GM23338 (cell line): Measurements from ENCODE around the gene GALNT9. TPM values are rescaled to one million over a fixed set of nuclear protein-coding genes. Genes with fewer than 3 reads are reported as not detected.

Source experiments
- ATAC-seq: fragments of 200-7000 bp; cut with Tn5 transposase; 3 replicates; pipeline ENCODE4 v1.9.1; 2020
- DNase-seq: peaks from one replicate; pipeline ENCODE4 v3.0.0-alpha.2; 2015; ENCODE audit warnings: low spot score
- H2AFZ ChIP-seq: fragments of 200-600 bp; sonication (generic); 2 replicates; pipeline ENCODE4 v1.8.0; 2016; ENCODE audit warnings: antibody characterized with exemption, mild to moderate bottlenecking, moderate library complexity
- H3F3A ChIP-seq: fragments of 200-600 bp; sonication (generic); replicated peaks from 2 replicates; pipeline ENCODE4 v1.8.0; 2017; ENCODE audit warnings: antibody characterized with exemption, mixed run types, low read depth
- H3K27ac ChIP-seq: fragments of 200-600 bp; sonication (generic); 2 replicates; pipeline ENCODE4 v1.6.1; 2016; ENCODE audit warnings: low read depth
- H3K27me3 ChIP-seq: fragments of 200-600 bp; sonication (generic); 2 replicates; pipeline ENCODE4 v1.8.0; 2016; ENCODE audit warnings: mild to moderate bottlenecking, mixed run types, moderate library complexity; ENCODE audit not compliant: insufficient read depth
- H3K36me3 ChIP-seq: fragments of 200-600 bp; sonication (generic); 2 replicates; pipeline ENCODE4 v1.8.0; 2016; ENCODE audit warnings: mild to moderate bottlenecking; ENCODE audit not compliant: insufficient read depth
- H3K4me1 ChIP-seq: fragments of 200-600 bp; sonication (generic); 2 replicates; pipeline ENCODE4 v1.8.0; 2016; ENCODE audit warnings: mild to moderate bottlenecking, moderate library complexity; ENCODE audit not compliant: insufficient read depth
- H3K4me2 ChIP-seq: fragments of 200-600 bp; sonication (generic); 2 replicates; pipeline ENCODE4 v1.7.1; 2017; ENCODE audit warnings: mixed run types
- H3K4me3 ChIP-seq: fragments of 200-600 bp; sonication (generic); 2 replicates; pipeline ENCODE4 v1.6.1; 2016; ENCODE audit warnings: mixed run types
- H3K79me2 ChIP-seq: fragments of 200-600 bp; sonication (generic); replicated peaks from 2 replicates; pipeline ENCODE4 v1.8.0; 2017; ENCODE audit warnings: mild to moderate bottlenecking; ENCODE audit not compliant: insufficient read depth
- H3K9me2 ChIP-seq: fragments of 200-600 bp; sonication (generic); 2 replicates; pipeline ENCODE4 v1.8.0; 2017; ENCODE audit not compliant: insufficient read depth
- H4K20me1 ChIP-seq: fragments of 200-600 bp; sonication (generic); replicated peaks from 2 replicates; pipeline ENCODE4 v1.8.0; 2017; ENCODE audit warnings: mild to moderate bottlenecking; ENCODE audit not compliant: insufficient read depth
- H3K27ac Mint-ChIP-seq: 2 replicates; pipeline ENCODE4 v1.8.0; 2020; ENCODE audit warnings: inconsistent platforms, mild to moderate bottlenecking, moderate library complexity, mixed read lengths
- H3K27me3 Mint-ChIP-seq: 3 replicates; pipeline ENCODE4 v1.8.0; 2022; ENCODE audit warnings: low read depth, mild to moderate bottlenecking, moderate library complexity, mixed read lengths, inconsistent platforms; ENCODE audit not compliant: insufficient read depth, poor library complexity
- H3K36me3 Mint-ChIP-seq: 3 replicates; pipeline ENCODE4 v1.8.0; 2021; ENCODE audit warnings: low read depth, mild to moderate bottlenecking, inconsistent platforms, moderate library complexity, mixed read lengths
- H3K4me1 Mint-ChIP-seq: 3 replicates; pipeline ENCODE4 v1.8.0; 2020; ENCODE audit warnings: mild to moderate bottlenecking, inconsistent platforms, mixed read lengths
- H3K4me3 Mint-ChIP-seq: 3 replicates; pipeline ENCODE4 v1.8.0; 2021; ENCODE audit warnings: moderate library complexity, mild to moderate bottlenecking, inconsistent platforms, mixed read lengths
- H3K9me3 Mint-ChIP-seq: 3 replicates; pipeline ENCODE4 v1.8.0; 2020; ENCODE audit warnings: moderate library complexity, mild to moderate bottlenecking, inconsistent platforms, mixed read lengths
- CREB1 ChIP-seq: fragments of 250-450 bp; sonication (Bioruptor Pico); IDR thresholded peaks from 2 replicates; pipeline ENCODE4 v1.5.0; 2020; ENCODE audit warnings: low read depth, mild to moderate bottlenecking, moderate library complexity
- CTCF ChIP-seq, 2 experiments: fragments of 200-600 bp in 1 of 2; sonication (generic) in 1 of 2; conservative IDR thresholded peaks; 2 replicates each; pipeline versions ENCODE4 v1.5.1 to v1.6.1; 2016 to 2017; ENCODE audit warnings: antibody characterized with exemption in 2 of 2, low read depth in 2 of 2, mild to moderate bottlenecking in 2 of 2, moderate library complexity in 1 of 2
- ETS1 ChIP-seq: IDR thresholded peaks from 2 replicates; pipeline ENCODE4 v1.6.1; 2016; ENCODE audit warnings: antibody characterized with exemption
- EZH2 ChIP-seq: fragments of 200-600 bp; sonication (generic); IDR thresholded peaks from one replicate; pipeline ENCODE4 v1.8.0; 2017; ENCODE audit warnings: antibody characterized with exemption, mild to moderate bottlenecking, low read depth; ENCODE audit not compliant: unreplicated experiment
- EZH2phosphoT487 ChIP-seq: fragments of 200-600 bp; sonication (generic); IDR thresholded peaks from one replicate; pipeline ENCODE4 v1.8.1; 2018; ENCODE audit warnings: antibody characterized with exemption; ENCODE audit not compliant: unreplicated experiment
- JUNB ChIP-seq: IDR thresholded peaks from one replicate; pipeline ENCODE4 v1.6.1; 2016; ENCODE audit warnings: antibody characterized with exemption; ENCODE audit not compliant: unreplicated experiment
- NANOG ChIP-seq: IDR thresholded peaks from 2 replicates; pipeline ENCODE4 v1.6.1; 2016; ENCODE audit warnings: antibody characterized with exemption, borderline replicate concordance
- POLR2AphosphoS5 ChIP-seq: IDR thresholded peaks from 2 replicates; pipeline ENCODE4 v1.6.1; 2016; ENCODE audit warnings: antibody characterized with exemption, low read depth
- STAT1 ChIP-seq: IDR thresholded peaks from one replicate; pipeline ENCODE4 v1.6.1; 2016; ENCODE audit warnings: antibody characterized with exemption; ENCODE audit not compliant: unreplicated experiment
- ZNF114 ChIP-seq: fragments of 250-450 bp; sonication (Bioruptor Pico); IDR thresholded peaks from 2 replicates; pipeline ENCODE4 v1.5.0; 2020; ENCODE audit warnings: mild to moderate bottlenecking, moderate library complexity
- ZNF331 ChIP-seq: fragments of 250-450 bp; sonication (Bioruptor Pico); IDR thresholded peaks from 2 replicates; pipeline ENCODE4 v1.5.0; 2020; ENCODE audit warnings: low read depth, mild to moderate bottlenecking, moderate library complexity
- polyA plus RNA-seq: library from polyadenylated mRNA; unstranded; fragments of >200 nt; fragmentation: Nextera tagmentation; extraction: Ambion mirVana; gene quantifications from 2 replicates; pipeline ENCODE4 v1.2.1, GENCODE V29; 2016
- total RNA-seq: library from RNA; depleted of rRNA; stranded (reverse); fragments of >200 nt; shearing (Covaris generic); gene quantifications from 2 replicates; pipeline ENCODE4 v1.2.3, GENCODE V29; 2014
- TF ChIP-seq, protein P1 (sequence below): IDR thresholded peaks from one replicate; pipeline ENCODE4 v1.6.1; 2018; ENCODE audit warnings: antibody characterized with exemption; ENCODE audit not compliant: unreplicated experiment
- TF ChIP-seq, protein P2 (sequence below): fragments of 250-450 bp; sonication (Bioruptor Pico); IDR thresholded peaks from 2 replicates; pipeline ENCODE4 v1.5.0; 2020; ENCODE audit warnings: mild to moderate bottlenecking, moderate library complexity

GALNT9 gene
- total and polyA plus RNA-seq, 2 experiments from 2014 or later: 0.81 to 2.5 TPM

DNA sequence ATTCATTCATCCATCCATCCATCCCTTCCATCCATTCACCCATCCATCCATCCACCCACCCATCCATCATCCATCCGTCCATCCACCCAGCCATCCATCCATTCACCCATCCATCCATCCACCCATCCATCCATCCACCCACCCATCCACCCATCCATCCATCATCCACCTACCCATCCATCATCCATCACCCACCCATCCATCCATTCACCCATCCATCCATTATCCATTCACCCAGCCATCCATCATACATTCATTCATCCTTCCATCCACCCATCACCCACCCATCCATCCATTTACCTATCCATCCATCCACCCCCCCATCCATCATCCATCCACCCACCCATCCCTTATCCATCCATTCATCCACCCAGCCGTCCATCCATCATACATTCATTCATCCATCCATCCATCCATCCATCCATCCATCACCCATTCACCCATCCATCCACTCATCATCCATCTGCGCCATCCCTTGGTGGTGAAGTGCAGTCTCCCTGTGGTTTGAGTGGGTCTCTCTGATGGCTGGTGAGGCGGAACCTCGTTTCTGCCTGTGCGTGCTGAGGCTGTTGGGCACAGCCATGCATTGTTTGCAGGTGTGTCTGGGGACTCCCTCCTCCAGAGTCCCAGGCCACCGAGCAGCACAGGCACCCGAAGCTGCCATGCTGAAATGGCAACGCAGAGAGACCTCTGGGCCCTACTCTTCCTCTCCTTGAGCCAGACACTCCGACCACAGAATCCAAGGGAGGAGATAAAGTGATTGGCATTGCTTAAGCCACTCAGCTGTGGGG lies 162.4 kb downstream of the GALNT9 start:
- H3K4me3 Mint-ChIP-seq: no peak overlapping the region
- no peaks in the 10 kb centered on the region for H3K79me2 ChIP-seq
- peaks cover 8% of the 10 kb centered on the region for H3K27me3 Mint-ChIP-seq
- TF ChIP-seq POLR2AphosphoS5 (no peak), EZH2 (no peak), STAT1 (no peak), CTCF (conservative IDR thresholded peaks at IDR 0.05; ENCODE audit: low read depth in 2 of 2) (no peak), NANOG (no peak), CREB1 (no peak), JUNB (no peak), ETS1 (no peak), EZH2phosphoT487 (no peak), ZNF331 (CRISPR knock-in tag) (no peak), ZNF114 (CRISPR knock-in tag) (no peak)
- TF ChIP-seq, protein P1, sequence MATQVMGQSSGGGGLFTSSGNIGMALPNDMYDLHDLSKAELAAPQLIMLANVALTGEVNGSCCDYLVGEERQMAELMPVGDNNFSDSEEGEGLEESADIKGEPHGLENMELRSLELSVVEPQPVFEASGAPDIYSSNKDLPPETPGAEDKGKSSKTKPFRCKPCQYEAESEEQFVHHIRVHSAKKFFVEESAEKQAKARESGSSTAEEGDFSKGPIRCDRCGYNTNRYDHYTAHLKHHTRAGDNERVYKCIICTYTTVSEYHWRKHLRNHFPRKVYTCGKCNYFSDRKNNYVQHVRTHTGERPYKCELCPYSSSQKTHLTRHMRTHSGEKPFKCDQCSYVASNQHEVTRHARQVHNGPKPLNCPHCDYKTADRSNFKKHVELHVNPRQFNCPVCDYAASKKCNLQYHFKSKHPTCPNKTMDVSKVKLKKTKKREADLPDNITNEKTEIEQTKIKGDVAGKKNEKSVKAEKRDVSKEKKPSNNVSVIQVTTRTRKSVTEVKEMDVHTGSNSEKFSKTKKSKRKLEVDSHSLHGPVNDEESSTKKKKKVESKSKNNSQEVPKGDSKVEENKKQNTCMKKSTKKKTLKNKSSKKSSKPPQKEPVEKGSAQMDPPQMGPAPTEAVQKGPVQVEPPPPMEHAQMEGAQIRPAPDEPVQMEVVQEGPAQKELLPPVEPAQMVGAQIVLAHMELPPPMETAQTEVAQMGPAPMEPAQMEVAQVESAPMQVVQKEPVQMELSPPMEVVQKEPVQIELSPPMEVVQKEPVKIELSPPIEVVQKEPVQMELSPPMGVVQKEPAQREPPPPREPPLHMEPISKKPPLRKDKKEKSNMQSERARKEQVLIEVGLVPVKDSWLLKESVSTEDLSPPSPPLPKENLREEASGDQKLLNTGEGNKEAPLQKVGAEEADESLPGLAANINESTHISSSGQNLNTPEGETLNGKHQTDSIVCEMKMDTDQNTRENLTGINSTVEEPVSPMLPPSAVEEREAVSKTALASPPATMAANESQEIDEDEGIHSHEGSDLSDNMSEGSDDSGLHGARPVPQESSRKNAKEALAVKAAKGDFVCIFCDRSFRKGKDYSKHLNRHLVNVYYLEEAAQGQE: no peak
- TF ChIP-seq, protein P2, sequence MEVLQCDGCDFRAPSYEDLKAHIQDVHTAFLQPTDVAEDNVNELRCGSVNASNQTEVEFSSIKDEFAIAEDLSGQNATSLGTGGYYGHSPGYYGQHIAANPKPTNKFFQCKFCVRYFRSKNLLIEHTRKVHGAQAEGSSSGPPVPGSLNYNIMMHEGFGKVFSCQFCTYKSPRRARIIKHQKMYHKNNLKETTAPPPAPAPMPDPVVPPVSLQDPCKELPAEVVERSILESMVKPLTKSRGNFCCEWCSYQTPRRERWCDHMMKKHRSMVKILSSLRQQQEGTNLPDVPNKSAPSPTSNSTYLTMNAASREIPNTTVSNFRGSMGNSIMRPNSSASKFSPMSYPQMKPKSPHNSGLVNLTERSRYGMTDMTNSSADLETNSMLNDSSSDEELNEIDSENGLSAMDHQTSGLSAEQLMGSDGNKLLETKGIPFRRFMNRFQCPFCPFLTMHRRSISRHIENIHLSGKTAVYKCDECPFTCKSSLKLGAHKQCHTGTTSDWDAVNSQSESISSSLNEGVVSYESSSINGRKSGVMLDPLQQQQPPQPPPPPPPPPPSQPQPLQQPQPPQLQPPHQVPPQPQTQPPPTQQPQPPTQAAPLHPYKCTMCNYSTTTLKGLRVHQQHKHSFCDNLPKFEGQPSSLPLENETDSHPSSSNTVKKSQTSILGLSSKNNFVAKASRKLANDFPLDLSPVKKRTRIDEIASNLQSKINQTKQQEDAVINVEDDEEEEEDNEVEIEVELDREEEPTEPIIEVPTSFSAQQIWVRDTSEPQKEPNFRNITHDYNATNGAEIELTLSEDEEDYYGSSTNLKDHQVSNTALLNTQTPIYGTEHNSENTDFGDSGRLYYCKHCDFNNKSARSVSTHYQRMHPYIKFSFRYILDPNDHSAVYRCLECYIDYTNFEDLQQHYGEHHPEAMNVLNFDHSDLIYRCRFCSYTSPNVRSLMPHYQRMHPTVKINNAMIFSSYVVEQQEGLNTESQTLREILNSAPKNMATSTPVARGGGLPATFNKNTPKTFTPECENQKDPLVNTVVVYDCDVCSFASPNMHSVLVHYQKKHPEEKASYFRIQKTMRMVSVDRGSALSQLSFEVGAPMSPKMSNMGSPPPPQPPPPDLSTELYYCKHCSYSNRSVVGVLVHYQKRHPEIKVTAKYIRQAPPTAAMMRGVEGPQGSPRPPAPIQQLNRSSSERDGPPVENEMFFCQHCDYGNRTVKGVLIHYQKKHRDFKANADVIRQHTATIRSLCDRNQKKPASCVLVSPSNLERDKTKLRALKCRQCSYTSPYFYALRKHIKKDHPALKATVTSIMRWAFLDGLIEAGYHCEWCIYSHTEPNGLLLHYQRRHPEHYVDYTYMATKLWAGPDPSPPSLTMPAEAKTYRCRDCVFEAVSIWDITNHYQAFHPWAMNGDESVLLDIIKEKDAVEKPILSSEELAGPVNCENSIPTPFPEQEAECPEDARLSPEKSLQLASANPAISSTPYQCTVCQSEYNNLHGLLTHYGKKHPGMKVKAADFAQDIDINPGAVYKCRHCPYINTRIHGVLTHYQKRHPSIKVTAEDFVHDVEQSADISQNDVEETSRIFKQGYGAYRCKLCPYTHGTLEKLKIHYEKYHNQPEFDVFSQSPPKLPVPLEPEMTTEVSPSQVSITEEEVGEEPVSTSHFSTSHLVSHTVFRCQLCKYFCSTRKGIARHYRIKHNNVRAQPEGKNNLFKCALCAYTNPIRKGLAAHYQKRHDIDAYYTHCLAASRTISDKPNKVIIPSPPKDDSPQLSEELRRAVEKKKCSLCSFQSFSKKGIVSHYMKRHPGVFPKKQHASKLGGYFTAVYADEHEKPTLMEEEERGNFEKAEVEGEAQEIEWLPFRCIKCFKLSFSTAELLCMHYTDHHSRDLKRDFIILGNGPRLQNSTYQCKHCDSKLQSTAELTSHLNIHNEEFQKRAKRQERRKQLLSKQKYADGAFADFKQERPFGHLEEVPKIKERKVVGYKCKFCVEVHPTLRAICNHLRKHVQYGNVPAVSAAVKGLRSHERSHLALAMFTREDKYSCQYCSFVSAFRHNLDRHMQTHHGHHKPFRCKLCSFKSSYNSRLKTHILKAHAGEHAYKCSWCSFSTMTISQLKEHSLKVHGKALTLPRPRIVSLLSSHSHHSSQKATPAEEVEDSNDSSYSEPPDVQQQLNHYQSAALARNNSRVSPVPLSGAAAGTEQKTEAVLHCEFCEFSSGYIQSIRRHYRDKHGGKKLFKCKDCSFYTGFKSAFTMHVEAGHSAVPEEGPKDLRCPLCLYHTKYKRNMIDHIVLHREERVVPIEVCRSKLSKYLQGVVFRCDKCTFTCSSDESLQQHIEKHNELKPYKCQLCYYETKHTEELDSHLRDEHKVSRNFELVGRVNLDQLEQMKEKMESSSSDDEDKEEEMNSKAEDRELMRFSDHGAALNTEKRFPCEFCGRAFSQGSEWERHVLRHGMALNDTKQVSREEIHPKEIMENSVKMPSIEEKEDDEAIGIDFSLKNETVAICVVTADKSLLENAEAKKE (CRISPR knock-in tag): no peak
- no peak overlapping the region for H2AFZ ChIP-seq
- no peaks in the 10 kb centered on the region for H3K4me1 Mint-ChIP-seq
- H3K4me1 ChIP-seq: no peaks in the 10 kb centered on the region
- DNase-seq (no peak), ATAC-seq (no peak)
- H3K4me3 ChIP-seq: no peak overlapping the region
- no peaks in the 10 kb centered on the region for H4K20me1 ChIP-seq
- H3K27ac Mint-ChIP-seq: no peak overlapping the region
- no peak overlapping the region for H3K27ac ChIP-seq
- no peaks in the 10 kb centered on the region for H3F3A ChIP-seq
- no peaks in the 10 kb centered on the region; the same call in 2 of the 3 replicates for H3K36me3 Mint-ChIP-seq
- H3K27me3 ChIP-seq: no peaks in the 10 kb centered on the region
- H3K4me2 ChIP-seq: no peak overlapping the region
- H3K9me3 Mint-ChIP-seq: peaks cover 13% of the 10 kb centered on the region
- no peaks in the 10 kb centered on the region for H3K36me3 ChIP-seq
- no peaks in the 10 kb centered on the region for H3K9me2 ChIP-seq
